Cardiac muscle cell (in vitro differentiated cells and primary cell): ENCODE data around the gene RANBP1. TPM values are rescaled to one million over a fixed set of nuclear protein-coding genes. Genes with fewer than 3 reads are reported as not detected.

Experiments used
- DNase-seq, 2 donors: peaks; one replicate each; pipeline versions ENCODE4 v3.0.0 to v3.0.0-alpha.2; 2010 to 2017; ENCODE audit warnings: low read depth in 1 of 2, low spot score in 1 of 2
- H3K27ac ChIP-seq: fragments of 200-600 bp; sonication (generic); 2 replicates; pipeline ENCODE4 v1.5.1; 2016
- H3K27me3 ChIP-seq: fragments of 200-600 bp; sonication (generic); 2 replicates; pipeline ENCODE4 v1.6.0; 2016; ENCODE audit warnings: control low read depth
- H3K36me3 ChIP-seq: fragments of 200-600 bp; sonication (generic); 2 replicates; pipeline ENCODE4 v1.5.1; 2016; ENCODE audit warnings: control low read depth
- H3K4me1 ChIP-seq: fragments of 200-600 bp; sonication (generic); 2 replicates; pipeline ENCODE4 v1.8.1; 2017; ENCODE audit warnings: low read depth, mild to moderate bottlenecking, mixed run types
- H3K4me3 ChIP-seq: fragments of 200-600 bp; sonication (generic); 2 replicates; pipeline ENCODE4 v1.5.1; 2016; ENCODE audit warnings: mild to moderate bottlenecking
- H3K9me3 ChIP-seq: fragments of 200-600 bp; sonication (generic); 2 replicates; pipeline ENCODE4 v1.5.1; 2017; ENCODE audit warnings: low read depth, mild to moderate bottlenecking, control low read depth
- polyA plus RNA-seq: library from polyadenylated mRNA; unstranded; fragments of >200 nt; fragmentation: Nextera tagmentation; extraction: Ambion mirVana; gene quantifications from 2 replicates; pipeline ENCODE4 v1.2.1, GENCODE V29; 2016
- total RNA-seq: library from RNA; depleted of rRNA; stranded (reverse); fragments of >200 nt; gene quantifications from 2 replicates; pipeline ENCODE4 v1.2.3, GENCODE V29; 2016
- TF ChIP-seq, protein P1 (sequence below): IDR thresholded peaks from 2 replicates; pipeline ENCODE4 v1.5.1; 2012; ENCODE audit warnings: low read depth, mild to moderate bottlenecking, low read length

RANBP1 gene
- total and polyA plus RNA-seq, 2 experiments from 2014 or later, result 252 to 271 TPM

DNA sequence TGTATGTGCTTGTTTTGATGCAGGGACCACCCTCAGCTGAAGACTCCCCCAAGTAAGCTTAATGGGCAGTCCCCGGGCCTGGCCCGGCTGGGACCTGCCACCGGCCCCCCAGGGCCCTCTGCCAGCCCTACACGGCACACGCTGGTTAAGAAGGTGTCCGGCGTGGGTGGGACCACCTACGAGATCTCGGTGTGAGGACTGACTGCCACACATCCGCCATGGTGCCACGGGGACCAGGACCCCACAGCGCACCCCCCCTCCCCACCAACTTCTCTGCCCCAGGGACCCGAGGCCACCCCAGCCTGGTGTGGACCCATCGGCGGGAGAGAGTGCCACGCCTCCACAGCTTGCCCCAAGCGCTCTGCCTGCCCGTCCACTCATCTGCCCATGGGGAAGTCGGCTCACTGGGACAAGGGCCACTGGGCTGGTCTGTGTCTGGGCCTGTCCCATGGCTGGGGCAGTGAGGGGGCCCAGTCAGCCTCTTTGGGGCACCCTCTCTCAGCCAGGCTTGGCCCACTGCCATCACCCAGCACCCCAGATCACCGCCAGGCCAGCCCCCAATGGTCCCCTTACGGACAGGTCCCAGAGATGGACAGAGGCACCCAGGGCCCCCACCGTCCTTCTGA is 29.4 kb downstream of the RANBP1 start:
- Histone ChIP-seq H3K4me3 (no peak overlapping the region), H3K27ac (no peak overlapping the region), H3K4me1 (no peaks in the 10 kb centered on the region), H3K27me3 (no peaks in the 10 kb centered on the region), H3K9me3 (no peaks in the 10 kb centered on the region), H3K36me3 (no peaks in the 10 kb centered on the region)
- TF ChIP-seq, protein P1, sequence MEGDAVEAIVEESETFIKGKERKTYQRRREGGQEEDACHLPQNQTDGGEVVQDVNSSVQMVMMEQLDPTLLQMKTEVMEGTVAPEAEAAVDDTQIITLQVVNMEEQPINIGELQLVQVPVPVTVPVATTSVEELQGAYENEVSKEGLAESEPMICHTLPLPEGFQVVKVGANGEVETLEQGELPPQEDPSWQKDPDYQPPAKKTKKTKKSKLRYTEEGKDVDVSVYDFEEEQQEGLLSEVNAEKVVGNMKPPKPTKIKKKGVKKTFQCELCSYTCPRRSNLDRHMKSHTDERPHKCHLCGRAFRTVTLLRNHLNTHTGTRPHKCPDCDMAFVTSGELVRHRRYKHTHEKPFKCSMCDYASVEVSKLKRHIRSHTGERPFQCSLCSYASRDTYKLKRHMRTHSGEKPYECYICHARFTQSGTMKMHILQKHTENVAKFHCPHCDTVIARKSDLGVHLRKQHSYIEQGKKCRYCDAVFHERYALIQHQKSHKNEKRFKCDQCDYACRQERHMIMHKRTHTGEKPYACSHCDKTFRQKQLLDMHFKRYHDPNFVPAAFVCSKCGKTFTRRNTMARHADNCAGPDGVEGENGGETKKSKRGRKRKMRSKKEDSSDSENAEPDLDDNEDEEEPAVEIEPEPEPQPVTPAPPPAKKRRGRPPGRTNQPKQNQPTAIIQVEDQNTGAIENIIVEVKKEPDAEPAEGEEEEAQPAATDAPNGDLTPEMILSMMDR, result no peak
- no peak for DNase-seq

DNA sequence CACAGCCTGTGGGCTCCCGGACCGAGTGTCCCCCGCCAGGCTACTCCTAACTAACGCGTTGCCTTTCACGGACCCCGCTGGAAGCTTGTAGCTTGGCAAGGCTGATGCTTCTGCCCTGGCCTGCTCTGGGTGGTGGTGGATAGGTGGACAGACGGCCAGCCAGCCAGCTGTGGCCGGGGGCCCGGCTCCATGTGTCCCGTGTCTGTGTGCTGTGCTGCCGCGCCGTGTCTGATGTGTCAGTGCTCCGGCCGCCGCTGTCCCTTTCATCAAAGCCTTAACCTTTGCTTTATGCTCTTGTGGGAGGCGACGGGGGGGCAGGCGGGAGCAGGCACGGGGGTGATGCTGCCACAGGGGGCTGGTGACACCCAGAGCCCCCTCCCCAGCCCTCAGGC is 29.9 kb downstream of the RANBP1 start:
- H3K4me1 ChIP-seq, result no peaks in the 10 kb centered on the region
- H3K9me3 ChIP-seq, result no peaks in the 10 kb centered on the region
- no peak for DNase-seq
- no peaks in the 10 kb centered on the region for H3K36me3 ChIP-seq
- no peak overlapping the region for H3K4me3 ChIP-seq
- no peak overlapping the region for H3K27ac ChIP-seq
- H3K27me3 ChIP-seq, result no peaks in the 10 kb centered on the region
- TF ChIP-seq, protein P1, result no peak

DNA sequence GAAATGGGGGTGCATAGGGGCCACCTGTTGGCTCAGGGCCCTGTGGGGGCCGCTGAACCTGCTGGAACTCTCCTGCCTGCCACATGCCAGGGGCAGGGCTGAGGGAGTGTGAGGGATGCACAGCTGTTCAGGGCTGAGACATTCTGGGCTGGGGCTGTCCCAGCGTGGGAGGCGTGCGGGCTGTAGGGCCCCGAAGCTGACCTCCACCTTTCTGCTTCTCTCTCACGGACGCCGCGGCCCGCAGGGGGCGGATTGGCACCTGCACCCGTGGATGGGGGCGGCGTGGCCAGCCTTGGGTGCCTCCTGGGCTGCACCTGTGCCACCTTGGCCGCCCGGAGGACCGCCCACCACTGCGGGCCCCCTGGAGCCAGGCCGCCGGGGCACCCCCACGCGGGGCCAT is 30.9 kb downstream of the RANBP1 start:
- no peaks in the 10 kb centered on the region for H3K4me1 ChIP-seq
- H3K9me3 ChIP-seq, result no peaks in the 10 kb centered on the region
- no peak overlapping the region for H3K4me3 ChIP-seq
- H3K27me3 ChIP-seq, result no peaks in the 10 kb centered on the region
- H3K27ac ChIP-seq, result no peak overlapping the region
- H3K36me3 ChIP-seq, result no peaks in the 10 kb centered on the region
- TF ChIP-seq, protein P1, result no peak
- DNase-seq, result no peak

DNA sequence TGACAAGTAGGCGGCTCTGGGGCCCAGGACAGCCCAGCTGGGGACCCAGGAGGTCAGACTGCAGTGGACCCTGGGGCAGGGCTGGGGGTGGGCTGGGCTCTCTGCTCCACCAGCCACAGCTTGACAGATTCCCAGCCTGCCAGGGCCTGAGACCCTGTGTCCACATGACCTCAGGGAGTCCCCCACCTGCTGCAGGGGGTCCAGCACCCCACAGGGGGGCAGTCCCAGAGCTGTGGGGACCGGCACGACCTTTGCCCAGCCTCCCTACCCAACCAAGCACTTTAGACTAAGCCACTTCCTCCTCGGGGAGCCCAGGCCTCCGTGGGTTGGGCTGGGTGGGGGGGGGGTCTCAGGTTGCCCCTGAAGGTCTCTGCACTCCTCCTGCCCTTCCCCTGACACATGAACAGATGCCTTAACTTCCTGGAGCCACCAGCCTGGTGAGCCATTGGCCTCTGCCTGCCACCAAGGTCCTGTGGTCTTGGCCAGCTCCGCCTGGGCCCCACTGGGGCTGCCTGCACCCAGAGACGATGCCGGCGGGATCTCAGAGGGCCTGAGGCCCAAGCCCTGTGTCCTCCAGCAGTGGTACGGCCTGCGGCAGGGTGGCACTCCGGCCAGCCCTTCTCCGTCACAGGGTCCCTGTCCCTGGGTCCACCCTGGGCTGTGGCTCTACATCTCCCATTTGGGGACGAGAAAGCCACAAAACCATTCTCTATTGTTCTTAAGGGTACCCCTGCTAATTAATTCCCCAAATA is 31.5 kb downstream of the RANBP1 start:
- H3K4me3 ChIP-seq, result no peak overlapping the region
- TF ChIP-seq, protein P1, result no peak
- H3K27ac ChIP-seq, result no peak overlapping the region
- no peak for DNase-seq
- H3K27me3 ChIP-seq, result no peaks in the 10 kb centered on the region
- H3K9me3 ChIP-seq, result no peaks in the 10 kb centered on the region
- H3K36me3 ChIP-seq, result no peaks in the 10 kb centered on the region
- no peaks in the 10 kb centered on the region for H3K4me1 ChIP-seq

DNA sequence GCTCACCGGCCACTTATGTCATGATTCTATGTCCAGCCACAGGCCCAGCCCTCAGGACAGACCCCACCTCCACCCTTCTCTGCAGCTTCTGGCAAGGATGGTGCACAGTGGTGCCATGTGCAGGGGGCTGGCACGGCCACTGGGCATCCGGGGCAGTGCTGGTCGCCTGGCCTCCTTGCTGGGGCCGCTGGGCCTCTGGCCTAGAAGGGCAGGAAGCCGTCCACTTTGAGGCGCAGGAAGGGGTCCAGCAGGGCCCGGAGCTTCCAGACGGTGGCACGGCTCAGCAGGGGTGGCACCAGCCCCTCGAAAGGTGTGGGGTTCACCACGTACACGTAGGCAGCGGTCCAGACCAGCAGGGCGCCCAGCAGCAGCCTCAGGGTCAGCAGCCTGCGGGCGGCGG is 32.5 kb downstream of the RANBP1 start:
- Histone ChIP-seq H3K9me3 (no peaks in the 10 kb centered on the region), H3K36me3 (no peaks in the 10 kb centered on the region), H3K27me3 (no peaks in the 10 kb centered on the region), H3K27ac (no peak overlapping the region), H3K4me1 (no peaks in the 10 kb centered on the region), H3K4me3 (no peak overlapping the region)
- TF ChIP-seq, protein P1, result no peak
- DNase-seq, result no peak
